Measurements from ENCODE around the gene KRTAP12-2.

- TF ChIP-seq CTCF (conservative IDR thresholded peaks at IDR 0.05; ENCODE audit: low read length) (no peak), EZH2phosphoT487 (IDR thresholded peaks at IDR 0.05; ENCODE audit: borderline replicate concordance) (no peak)
Observed at GRCh38 chr21:44637018-44637850, 29.5 kb downstream of the KRTAP12-2 start, which contains the start of gene KRTAP10-10.

Data from Loucy (cell line).